ENCODE data around the gene TMEM138.

Gene TMEM138

DNA sequence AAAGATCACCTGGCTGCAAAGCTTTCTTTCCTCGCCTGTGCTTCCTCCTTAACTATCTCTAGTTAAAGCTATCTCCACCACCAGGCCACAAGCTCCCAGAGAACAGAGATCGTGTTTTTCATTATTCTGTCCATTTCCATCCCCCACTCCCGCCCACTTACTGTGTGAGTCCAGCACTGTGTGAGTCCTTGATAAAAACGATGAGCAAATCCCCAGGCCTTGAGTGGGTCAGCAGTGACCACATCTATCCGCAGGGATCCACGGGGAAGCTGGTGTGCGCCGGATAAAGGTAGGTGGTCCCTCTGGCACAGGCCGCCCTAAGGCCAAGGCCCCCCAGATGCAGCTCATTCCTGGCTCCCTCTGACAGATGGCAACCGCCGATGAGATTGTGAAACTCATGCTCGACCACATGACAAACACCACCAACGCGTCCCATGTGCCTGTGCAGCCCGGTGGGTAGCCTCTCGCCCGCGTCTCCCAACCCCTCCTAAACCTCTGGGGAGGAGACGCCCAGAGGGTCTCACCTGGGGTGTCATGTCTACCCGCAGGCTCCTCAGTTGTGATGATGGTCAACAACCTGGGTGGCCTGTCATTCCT lies 19.9 kb upstream of the TMEM138 start:
- H3K4me3 ChIP-seq (ENCODE audit: low read depth, low read length): no peak overlapping the region
- DNase-seq (ENCODE audit: low read depth): no peak
- TF ChIP-seq, protein P1, sequence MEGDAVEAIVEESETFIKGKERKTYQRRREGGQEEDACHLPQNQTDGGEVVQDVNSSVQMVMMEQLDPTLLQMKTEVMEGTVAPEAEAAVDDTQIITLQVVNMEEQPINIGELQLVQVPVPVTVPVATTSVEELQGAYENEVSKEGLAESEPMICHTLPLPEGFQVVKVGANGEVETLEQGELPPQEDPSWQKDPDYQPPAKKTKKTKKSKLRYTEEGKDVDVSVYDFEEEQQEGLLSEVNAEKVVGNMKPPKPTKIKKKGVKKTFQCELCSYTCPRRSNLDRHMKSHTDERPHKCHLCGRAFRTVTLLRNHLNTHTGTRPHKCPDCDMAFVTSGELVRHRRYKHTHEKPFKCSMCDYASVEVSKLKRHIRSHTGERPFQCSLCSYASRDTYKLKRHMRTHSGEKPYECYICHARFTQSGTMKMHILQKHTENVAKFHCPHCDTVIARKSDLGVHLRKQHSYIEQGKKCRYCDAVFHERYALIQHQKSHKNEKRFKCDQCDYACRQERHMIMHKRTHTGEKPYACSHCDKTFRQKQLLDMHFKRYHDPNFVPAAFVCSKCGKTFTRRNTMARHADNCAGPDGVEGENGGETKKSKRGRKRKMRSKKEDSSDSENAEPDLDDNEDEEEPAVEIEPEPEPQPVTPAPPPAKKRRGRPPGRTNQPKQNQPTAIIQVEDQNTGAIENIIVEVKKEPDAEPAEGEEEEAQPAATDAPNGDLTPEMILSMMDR (IDR thresholded peaks at IDR 0.05; ENCODE audit: low read depth, low read length, missing control alignments): no peak

DNA sequence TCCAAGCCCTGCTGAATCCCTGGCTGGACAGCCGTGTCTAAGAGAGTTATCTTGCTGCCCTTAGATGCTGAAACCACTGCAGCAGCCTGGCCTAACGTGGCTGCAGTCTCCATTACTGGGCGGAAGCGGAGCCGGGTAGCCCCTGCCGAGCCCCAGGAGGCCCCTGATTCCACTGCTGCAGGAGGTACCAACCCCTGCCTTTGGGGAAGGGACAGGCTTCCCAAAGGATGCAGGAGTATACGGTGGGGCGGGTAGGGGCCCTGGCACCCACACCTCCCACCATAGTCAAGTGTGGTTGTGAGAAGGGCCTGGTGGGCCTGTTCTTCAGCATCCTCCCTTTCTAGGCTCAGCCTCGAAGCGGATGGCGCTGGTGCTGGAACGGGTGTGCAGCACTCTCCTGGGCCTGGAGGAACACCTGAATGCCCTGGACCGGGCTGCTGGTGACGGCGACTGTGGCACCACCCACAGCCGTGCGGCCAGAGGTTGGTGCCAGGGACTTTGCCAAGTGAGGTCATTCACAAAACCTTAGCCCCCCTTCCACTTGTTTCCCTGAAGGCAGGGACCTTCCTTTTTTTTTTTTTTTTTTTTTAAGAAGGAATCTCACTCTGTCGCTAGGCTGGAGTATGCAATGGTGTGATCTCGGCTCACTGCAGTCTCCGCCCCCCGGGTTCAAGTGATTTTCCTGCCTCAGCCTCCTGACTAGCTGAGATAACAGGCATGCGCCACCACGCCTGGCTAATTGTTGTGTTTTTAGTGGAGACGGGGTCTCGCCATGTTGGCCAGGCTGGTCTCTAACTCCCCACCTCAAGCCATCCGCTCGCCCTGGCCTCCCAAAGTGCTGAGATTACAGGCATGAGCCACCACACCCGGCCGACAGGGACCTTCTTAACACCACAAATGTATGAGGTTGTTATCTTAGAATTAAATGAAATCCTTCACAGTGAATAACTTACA lies 18.1 kb upstream of the TMEM138 start:
- no peak overlapping the region for H3K4me3 ChIP-seq (ENCODE audit: low read depth, low read length)
- TF ChIP-seq, protein P1 (IDR thresholded peaks at IDR 0.05; ENCODE audit: low read depth, low read length, missing control alignments): no peak
- DNase-seq (ENCODE audit: low read depth): no peak

DNA sequence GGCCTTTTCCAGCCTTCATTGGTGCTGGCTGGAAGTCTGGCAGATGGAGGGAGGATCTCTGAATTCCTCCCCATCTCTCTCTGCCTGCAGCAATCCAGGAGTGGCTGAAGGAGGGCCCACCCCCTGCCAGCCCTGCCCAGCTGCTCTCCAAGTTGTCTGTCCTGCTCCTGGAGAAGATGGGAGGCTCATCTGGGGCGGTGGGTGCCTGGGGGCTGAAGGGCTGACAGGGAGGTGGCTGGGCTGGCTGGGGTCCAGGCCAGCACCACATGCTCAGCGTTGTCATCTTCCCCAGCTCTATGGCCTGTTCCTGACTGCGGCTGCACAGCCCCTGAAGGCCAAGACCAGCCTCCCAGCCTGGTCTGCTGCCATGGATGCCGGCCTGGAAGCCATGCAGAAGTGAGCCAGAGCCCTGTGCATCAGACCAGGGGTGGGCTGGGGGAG lies 17.0 kb upstream of the TMEM138 start:
- TF ChIP-seq, protein P1 (IDR thresholded peaks at IDR 0.05; ENCODE audit: low read depth, low read length, missing control alignments): no peak
- H3K4me3 ChIP-seq (ENCODE audit: low read depth, low read length): no peak overlapping the region
- DNase-seq (ENCODE audit: low read depth): no peak

DNA sequence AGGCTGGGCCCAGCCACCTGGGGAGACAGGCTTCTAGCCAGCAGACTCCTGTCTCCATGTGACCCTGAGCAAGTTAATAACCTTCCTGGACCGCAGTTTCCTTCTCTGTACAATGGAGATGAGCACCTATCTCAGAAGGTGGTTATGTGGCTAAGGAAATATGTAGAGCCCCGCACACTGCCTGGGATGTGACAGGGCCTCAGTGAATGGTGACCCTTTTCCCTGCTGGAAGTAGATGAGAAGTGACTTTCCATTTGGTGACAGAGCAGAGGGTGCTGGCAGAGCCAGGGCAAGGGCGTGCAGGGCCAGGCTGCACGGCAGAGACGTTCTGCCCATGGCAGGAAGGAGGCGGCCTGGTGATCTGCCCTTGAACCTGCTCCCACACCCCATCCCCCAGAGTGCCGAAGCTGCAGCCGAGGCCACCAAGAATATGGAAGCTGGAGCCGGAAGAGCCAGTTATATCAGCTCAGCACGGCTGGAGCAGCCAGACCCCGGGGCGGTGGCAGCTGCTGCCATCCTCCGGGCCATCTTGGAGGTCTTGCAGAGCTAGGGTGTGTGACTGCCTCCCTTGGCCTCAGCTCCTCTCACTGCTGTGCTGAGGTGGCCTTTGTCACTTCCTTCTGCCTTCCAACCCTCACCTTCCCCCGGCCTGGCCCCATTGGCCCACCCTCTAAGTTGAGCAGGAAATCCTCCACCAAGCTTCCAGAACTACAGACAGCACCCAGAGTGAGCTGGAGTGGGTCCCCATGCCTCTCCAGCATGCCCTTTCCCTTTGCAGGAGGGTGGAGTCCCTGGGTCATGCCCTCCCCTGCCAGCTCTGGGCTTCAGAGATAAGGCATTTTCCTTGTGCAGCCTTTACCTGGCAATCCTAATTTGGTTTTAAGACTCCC lies 16.0 kb upstream of the TMEM138 start:
- H3K4me3 ChIP-seq (ENCODE audit: low read depth, low read length): no peak overlapping the region
- TF ChIP-seq, protein P1 (IDR thresholded peaks at IDR 0.05; ENCODE audit: low read depth, low read length, missing control alignments): no peak
- no peak for DNase-seq (ENCODE audit: low read depth)

DNA sequence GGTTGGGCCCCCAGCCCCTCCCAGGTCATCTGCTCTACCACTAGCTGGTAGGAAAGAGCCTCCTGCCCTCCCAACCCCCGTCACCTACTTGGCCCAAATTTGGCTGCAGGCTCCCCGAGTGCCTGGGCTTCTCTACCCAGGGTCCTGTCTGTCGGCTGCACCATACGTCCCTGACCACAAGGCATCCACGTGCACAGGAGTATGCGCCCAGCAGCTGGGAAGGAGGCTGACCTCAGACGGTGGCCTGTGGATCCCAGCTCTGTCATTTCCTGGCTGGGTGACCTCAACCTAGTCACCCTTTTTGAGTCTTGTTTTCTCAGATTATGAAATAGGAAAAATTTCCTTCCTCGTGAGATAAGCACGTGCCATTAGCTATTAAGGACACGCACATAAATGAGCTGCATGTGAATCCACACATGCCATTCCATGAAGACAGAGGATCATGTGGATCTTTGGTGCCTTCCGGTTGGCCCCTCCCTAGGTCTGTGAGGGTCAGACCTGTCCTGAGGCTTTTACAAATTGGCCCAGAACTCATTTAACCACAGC lies 14.2 kb upstream of the TMEM138 start:
- DNase-seq (ENCODE audit: low read depth): no peak
- TF ChIP-seq, protein P1 (IDR thresholded peaks at IDR 0.05; ENCODE audit: low read depth, low read length, missing control alignments): no peak
- H3K4me3 ChIP-seq (ENCODE audit: low read depth, low read length): no peak overlapping the region

DNA sequence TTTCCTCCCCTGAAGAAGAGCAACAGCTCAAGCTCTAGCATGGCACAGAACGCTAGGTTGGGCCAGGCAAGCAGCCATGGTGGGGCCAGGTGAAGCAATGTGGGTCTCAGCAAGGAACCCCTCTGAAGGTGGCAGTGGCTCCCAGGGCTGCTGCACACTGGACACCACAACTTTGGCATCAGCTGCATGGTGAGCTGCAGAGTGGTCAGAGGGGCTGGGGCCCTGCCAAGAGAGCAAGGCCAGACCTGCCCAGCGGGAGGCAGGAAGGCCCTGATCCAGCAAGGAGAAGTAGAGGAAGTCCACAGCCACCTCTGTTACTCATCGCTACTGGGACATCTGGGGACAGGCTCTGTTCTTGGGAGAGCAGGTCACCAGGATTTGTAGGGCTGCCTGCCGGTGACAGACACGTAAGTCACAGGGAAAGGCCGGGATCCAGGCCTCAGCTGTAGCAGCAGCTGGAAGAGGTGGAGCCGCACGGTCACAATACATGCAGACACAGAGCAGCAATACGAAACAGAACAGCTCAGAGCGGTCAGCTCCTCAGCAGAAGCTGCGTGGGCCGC lies 12.9 kb upstream of the TMEM138 start:
- TF ChIP-seq, protein P1 (IDR thresholded peaks at IDR 0.05; ENCODE audit: low read depth, low read length, missing control alignments): no peak
- no peak overlapping the region for H3K4me3 ChIP-seq (ENCODE audit: low read depth, low read length)
- DNase-seq (ENCODE audit: low read depth): no peak

Data from GM12864 (cell line).